SU-DHL-6 (cell line): Measurements from ENCODE around the gene TUFT1.
A peak's percentile ranks its signal among the peaks of the same experiment; 100 is the strongest.

Experiments used
- H2AFZ ChIP-seq: fragments of 200-600 bp; sonication (generic); 2 replicates; pipeline ENCODE4 v1.6.1; 2014; ENCODE audit warnings: low read depth, mild to moderate bottlenecking, moderate library complexity, mixed read lengths, antibody characterized with exemption, low read length; ENCODE audit not compliant: severe bottlenecking
- H3F3A ChIP-seq: fragments of 200-600 bp; shearing (Covaris generic); 2 replicates; pipeline ENCODE4 v1.6.0; 2016; ENCODE audit warnings: antibody characterized with exemption, mild to moderate bottlenecking; ENCODE audit not compliant: insufficient read depth
- H3K27ac ChIP-seq: fragments of 200-600 bp; sonication (generic); 2 replicates; pipeline ENCODE4 v1.5.1; 2016; ENCODE audit warnings: low read depth, mild to moderate bottlenecking, low read length, moderate library complexity, mixed read lengths
- H3K27me3 ChIP-seq: fragments of 200-600 bp; sonication (generic), shearing (Covaris generic); 2 replicates; pipeline ENCODE4 v1.6.0; 2014; ENCODE audit warnings: mild to moderate bottlenecking, low read length
- H3K36me3 ChIP-seq: fragments of 200-600 bp; sonication (generic); 2 replicates; pipeline ENCODE4 v1.6.1; 2014; ENCODE audit warnings: mild to moderate bottlenecking, low read length, mixed read lengths
- H3K4me2 ChIP-seq: fragments of 300-600, 200-600 bp; shearing (Covaris generic), sonication (generic); 2 replicates; pipeline ENCODE4 v1.6.0; 2014; ENCODE audit warnings: low read length, low read depth, mild to moderate bottlenecking; ENCODE audit not compliant: poor library complexity, severe bottlenecking
- H3K4me3 ChIP-seq: fragments of 200-600 bp; sonication (generic); 2 replicates; pipeline ENCODE4 v1.5.1; 2014; ENCODE audit warnings: antibody characterized with exemption, low read length, mild to moderate bottlenecking, mixed read lengths; ENCODE audit not compliant: insufficient read depth, poor library complexity, severe bottlenecking
- H3K79me2 ChIP-seq: fragments of 200-600 bp; sonication (generic); 2 replicates; pipeline ENCODE4 v1.6.1; 2014; ENCODE audit warnings: mild to moderate bottlenecking, low read length, moderate library complexity; ENCODE audit not compliant: insufficient read depth
- H3K9ac ChIP-seq: fragments of 200-600 bp; sonication (generic); 2 replicates; pipeline ENCODE4 v1.7.0; 2014; ENCODE audit warnings: mild to moderate bottlenecking, low read length
- H3K9me2 ChIP-seq: fragments of 200-600 bp; sonication (generic); replicated peaks from 2 replicates; pipeline ENCODE4 v1.6.1; 2014; ENCODE audit warnings: low read length; ENCODE audit not compliant: insufficient read depth
- H3K9me3 ChIP-seq: fragments of 200-600 bp; sonication (generic); 2 replicates; pipeline ENCODE4 v1.6.1; 2014; ENCODE audit warnings: low read length, mixed read lengths; ENCODE audit not compliant: insufficient read depth
- H4K20me1 ChIP-seq: fragments of 200-600 bp; sonication (generic); 2 replicates; pipeline ENCODE4 v1.6.1; 2014; ENCODE audit warnings: low read depth, mild to moderate bottlenecking, antibody characterized with exemption, low read length, moderate library complexity, mixed read lengths
- EZH2phosphoT487 ChIP-seq: fragments of 200-600 bp; sonication (generic), shearing (Covaris generic); conservative IDR thresholded peaks from 2 replicates; pipeline ENCODE4 v1.6.1; 2018; ENCODE audit warnings: mild to moderate bottlenecking, antibody characterized with exemption, low read length, moderate library complexity, mixed read lengths
- TF ChIP-seq, protein P1 (sequence below): fragments of 200-600 bp; sonication (generic); IDR thresholded peaks from one replicate; pipeline ENCODE4 v1.5.1; 2017; ENCODE audit warnings: antibody characterized with exemption, mild to moderate bottlenecking, low read length, moderate library complexity; ENCODE audit not compliant: insufficient read depth, poor library complexity, severe bottlenecking

TUFT1 gene, protein sequence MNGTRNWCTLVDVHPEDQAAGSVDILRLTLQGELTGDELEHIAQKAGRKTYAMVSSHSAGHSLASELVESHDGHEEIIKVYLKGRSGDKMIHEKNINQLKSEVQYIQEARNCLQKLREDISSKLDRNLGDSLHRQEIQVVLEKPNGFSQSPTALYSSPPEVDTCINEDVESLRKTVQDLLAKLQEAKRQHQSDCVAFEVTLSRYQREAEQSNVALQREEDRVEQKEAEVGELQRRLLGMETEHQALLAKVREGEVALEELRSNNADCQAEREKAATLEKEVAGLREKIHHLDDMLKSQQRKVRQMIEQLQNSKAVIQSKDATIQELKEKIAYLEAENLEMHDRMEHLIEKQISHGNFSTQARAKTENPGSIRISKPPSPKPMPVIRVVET

GRCh38 chr1:151540021-151540981 is at the start of gene TUFT1:
TSS of gene TUFT1 (plus strand) at chr1:151540309. CDS start at chr1:151540367, 58 bp downstream.
- Histone ChIP-seq H3K4me3 (no peak within 1 kb of the TSS), H3K27ac (peak within 1 kb of the TSS; percentile 59), H3K27me3 (no peaks in the 10 kb centered on the region), H4K20me1 (no peaks in the 10 kb centered on the region), H3K9ac (no peak within 1 kb of the TSS), H3K4me2 (peak within 1 kb of the TSS; percentile 25), H3K9me2 (no peaks in the 10 kb centered on the region), H3K36me3 (no peaks in the 10 kb centered on the region), H3K9me3 (no peaks in the 10 kb centered on the region), H3F3A (no peaks in the 10 kb centered on the region), H2AFZ (no peak within 1 kb of the TSS), H3K79me2 (no peaks in the 10 kb centered on the region)
- TF ChIP-seq, protein P1, sequence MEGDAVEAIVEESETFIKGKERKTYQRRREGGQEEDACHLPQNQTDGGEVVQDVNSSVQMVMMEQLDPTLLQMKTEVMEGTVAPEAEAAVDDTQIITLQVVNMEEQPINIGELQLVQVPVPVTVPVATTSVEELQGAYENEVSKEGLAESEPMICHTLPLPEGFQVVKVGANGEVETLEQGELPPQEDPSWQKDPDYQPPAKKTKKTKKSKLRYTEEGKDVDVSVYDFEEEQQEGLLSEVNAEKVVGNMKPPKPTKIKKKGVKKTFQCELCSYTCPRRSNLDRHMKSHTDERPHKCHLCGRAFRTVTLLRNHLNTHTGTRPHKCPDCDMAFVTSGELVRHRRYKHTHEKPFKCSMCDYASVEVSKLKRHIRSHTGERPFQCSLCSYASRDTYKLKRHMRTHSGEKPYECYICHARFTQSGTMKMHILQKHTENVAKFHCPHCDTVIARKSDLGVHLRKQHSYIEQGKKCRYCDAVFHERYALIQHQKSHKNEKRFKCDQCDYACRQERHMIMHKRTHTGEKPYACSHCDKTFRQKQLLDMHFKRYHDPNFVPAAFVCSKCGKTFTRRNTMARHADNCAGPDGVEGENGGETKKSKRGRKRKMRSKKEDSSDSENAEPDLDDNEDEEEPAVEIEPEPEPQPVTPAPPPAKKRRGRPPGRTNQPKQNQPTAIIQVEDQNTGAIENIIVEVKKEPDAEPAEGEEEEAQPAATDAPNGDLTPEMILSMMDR, result no peak
- no peak for TF ChIP-seq EZH2phosphoT487

- H3K27me3 ChIP-seq, result no peaks in the 10 kb centered on the region
- no peak overlapping the region for H3K4me2 ChIP-seq
- H4K20me1 ChIP-seq, result no peaks in the 10 kb centered on the region
- no peaks in the 10 kb centered on the region for H3K9me2 ChIP-seq
- no peak overlapping the region for H2AFZ ChIP-seq
- no peak overlapping the region for H3K4me3 ChIP-seq
- no peaks in the 10 kb centered on the region for H3K79me2 ChIP-seq
- no peak for TF ChIP-seq EZH2phosphoT487
- TF ChIP-seq, protein P1, result no peak
- no peaks in the 10 kb centered on the region for H3F3A ChIP-seq
- no peak overlapping the region for H3K27ac ChIP-seq
- H3K9me3 ChIP-seq, result no peaks in the 10 kb centered on the region
- H3K36me3 ChIP-seq, result no peaks in the 10 kb centered on the region
- no peak overlapping the region for H3K9ac ChIP-seq
Observed at GRCh38 chr1:151491641-151492040, 48.5 kb upstream of the TUFT1 start.

DNA sequence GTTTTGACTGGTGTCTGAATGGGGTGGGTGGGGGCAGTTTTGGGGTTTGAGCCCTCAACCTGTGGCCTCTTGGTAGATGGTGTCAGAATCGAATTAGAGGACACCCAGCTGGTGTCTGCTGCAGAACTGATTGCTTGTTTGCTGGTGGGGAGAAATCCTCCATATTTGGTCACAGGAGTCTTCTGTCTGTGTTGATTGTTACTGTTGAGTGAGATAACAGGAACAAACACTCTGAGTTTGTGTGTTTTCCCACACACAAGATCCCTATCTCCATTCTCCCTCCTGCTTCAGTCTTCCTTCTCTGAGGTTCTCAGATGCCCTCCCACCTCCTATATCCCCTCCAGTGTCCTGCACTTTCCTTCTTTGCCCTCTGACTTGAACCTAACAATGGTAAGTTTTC is 48.0 kb upstream of the TUFT1 start:
- no peaks in the 10 kb centered on the region for H3F3A ChIP-seq
- H3K27ac ChIP-seq, result no peak overlapping the region
- no peaks in the 10 kb centered on the region for H3K36me3 ChIP-seq

More for the DNA sequence above, 48.0 kb upstream of the TUFT1 start:
- no peaks in the 10 kb centered on the region for H3K79me2 ChIP-seq
- no peaks in the 10 kb centered on the region for H3K9me3 ChIP-seq
- no peaks in the 10 kb centered on the region for H3K9me2 ChIP-seq
- H3K9ac ChIP-seq, result no peak overlapping the region
- no peak overlapping the region for H3K4me2 ChIP-seq
- TF ChIP-seq, protein P1, result no peak
- no peak for TF ChIP-seq EZH2phosphoT487
- H4K20me1 ChIP-seq, result no peaks in the 10 kb centered on the region
- no peak overlapping the region for H2AFZ ChIP-seq
- no peaks in the 10 kb centered on the region for H3K27me3 ChIP-seq
- no peak overlapping the region for H3K4me3 ChIP-seq
